H1 (cell line): Measurements from ENCODE around the gene CSKMT. TPM values are rescaled to one million over a fixed set of nuclear protein-coding genes. Genes with fewer than 3 reads are reported as not detected.

ENCODE experiments used
- CTCF ChIA-PET: fragments of 300-600 bp; sonication (Branson Sonifier 250); formaldehyde crosslinking; loops from one replicate; lab custom pipeline; 2021; ENCODE audit not compliant: partially characterized antibody; lab: Charles Lee
- POLR2A ChIA-PET: fragments of 300-600 bp; sonication (Branson Sonifier 250); formaldehyde crosslinking; loops from one replicate; lab custom pipeline; 2021; ENCODE audit warnings: inconsistent platforms; ENCODE audit not compliant: partially characterized antibody; lab: Charles Lee
- DNase-seq, 2 experiments: peaks; one replicate each; pipeline versions ENCODE4 v3.0.0 to v3.0.0-alpha.2; 2010 to 2022; ENCODE audit warnings: low spot score in 2 of 2, low read depth in 1 of 2, mixed read lengths in 1 of 2
- FAIRE-seq: peaks from 2 replicates; lab custom pipeline; 2011; peaks lifted over from hg19 to GRCh38; lab: Jason Lieb, UNC
- H2AFZ ChIP-seq: 2 replicates; pipeline ENCODE4 v1.8.1; 2012; ENCODE audit warnings: low read length, inconsistent platforms
- H2AK5ac ChIP-seq: 2 replicates; pipeline ENCODE4 v1.6.1; 2013; ENCODE audit warnings: low read depth, low read length
- H2BK120ac ChIP-seq: replicated peaks from 2 replicates; pipeline ENCODE3; 2013; ENCODE audit warnings: low read depth, low read length, inconsistent platforms
- H2BK12ac ChIP-seq: 2 replicates; pipeline ENCODE4 v1.6.1; 2013; ENCODE audit warnings: low read depth, low read length
- H2BK15ac ChIP-seq: 2 replicates; pipeline ENCODE4 v1.6.1; 2013; ENCODE audit warnings: low read length
- H2BK20ac ChIP-seq: 2 replicates; pipeline ENCODE4 v1.6.1; 2013; ENCODE audit warnings: low read length
- H2BK5ac ChIP-seq: 2 replicates; pipeline ENCODE4 v1.6.1; 2013; ENCODE audit warnings: low read depth, low read length
- H3K14ac ChIP-seq: 2 replicates; pipeline ENCODE4 v1.6.1; 2013; ENCODE audit warnings: inconsistent platforms; ENCODE audit not compliant: insufficient read length
- H3K18ac ChIP-seq: 2 replicates; pipeline ENCODE4 v1.6.1; 2013; ENCODE audit warnings: low read length; ENCODE audit errors: extremely low read depth
- H3K23ac ChIP-seq: 2 replicates; pipeline ENCODE4 v1.6.1; 2013; ENCODE audit warnings: inconsistent platforms; ENCODE audit not compliant: insufficient read length
- H3K23me2 ChIP-seq: 2 replicates; pipeline ENCODE4 v1.6.1; 2013; ENCODE audit warnings: low read depth, low read length
- H3K27ac ChIP-seq: 2 replicates; pipeline ENCODE4 v1.6.1; 2011; ENCODE audit warnings: low read depth, low read length, inconsistent platforms
- H3K27me3 ChIP-seq, 4 experiments: replicated peaks in 1 of 4; 1 replicate in 1 of 4; 2 replicates in 3 of 4; pipeline versions ENCODE4 v1.6.1 to v1.8.1; 2011 to 2013; ENCODE audit warnings: low read length in 3 of 4, mild to moderate bottlenecking in 3 of 4, inconsistent platforms in 2 of 4, mixed read lengths in 2 of 4, moderate library complexity in 1 of 4; ENCODE audit not compliant: control insufficient read depth in 3 of 4, insufficient read depth in 3 of 4; ENCODE audit errors: extremely low read depth in 1 of 4
- H3K36me3 ChIP-seq, 4 experiments: 2 replicates each; pipeline versions ENCODE4 v1.6.1 to v1.8.1; 2011 to 2013; ENCODE audit warnings: mild to moderate bottlenecking in 4 of 4, low read length in 3 of 4, moderate library complexity in 2 of 4, control low read depth in 1 of 4, inconsistent platforms in 1 of 4; ENCODE audit not compliant: insufficient read depth in 4 of 4, control insufficient read depth in 2 of 4
- H3K4ac ChIP-seq: replicated peaks from 2 replicates; pipeline ENCODE3; 2013; ENCODE audit warnings: low read length, low read depth, mixed read lengths, inconsistent platforms; ENCODE audit not compliant: insufficient read length
- H3K4me1 ChIP-seq, 4 experiments: replicated peaks in 1 of 4; 1 replicate in 1 of 4; 2 replicates in 3 of 4; pipeline versions ENCODE4 v1.6.1 to v1.8.1; 2011 to 2013; ENCODE audit warnings: low read length in 3 of 4, inconsistent platforms in 2 of 4, mixed read lengths in 1 of 4; ENCODE audit not compliant: insufficient read depth in 4 of 4, control insufficient read depth in 3 of 4
- H3K4me2 ChIP-seq, 2 experiments: 2 replicates each; pipeline versions ENCODE4 v1.6.1 to v1.8.1; 2011 to 2013; ENCODE audit warnings: low read depth in 2 of 2, low read length in 2 of 2, control low read depth in 1 of 2, inconsistent platforms in 1 of 2, mild to moderate bottlenecking in 1 of 2; ENCODE audit not compliant: insufficient read depth in 1 of 2
- H3K4me3 ChIP-seq, 4 experiments: fragments of 200-600, 300-600 bp in 1 of 4; sonication (generic), shearing (Covaris generic), sonication (Bioruptor Twin) in 1 of 4; 2 replicates each; pipeline versions ENCODE4 v1.5.1 to v1.8.1; 2011 to 2016; ENCODE audit warnings: low read length in 4 of 4, low read depth in 3 of 4, control low read depth in 2 of 4, inconsistent platforms in 2 of 4, mild to moderate bottlenecking in 2 of 4, mixed read lengths in 1 of 4, moderate library complexity in 1 of 4; ENCODE audit not compliant: insufficient read depth in 2 of 4; ENCODE audit errors: extremely low read depth in 1 of 4
- H3K56ac ChIP-seq: replicated peaks from 2 replicates; pipeline ENCODE3; 2013; ENCODE audit warnings: low read depth, mild to moderate bottlenecking, mixed read lengths, low read length, inconsistent platforms; ENCODE audit not compliant: insufficient read length
- H3K79me1 ChIP-seq: 2 replicates; pipeline ENCODE4 v1.6.1; 2013; ENCODE audit warnings: low read depth, low read length, control low read depth
- H3K79me2 ChIP-seq, 2 experiments: 2 replicates each; pipeline versions ENCODE4 v1.6.1 to v1.8.1; 2012 to 2013; ENCODE audit warnings: low read length in 2 of 2, mild to moderate bottlenecking in 2 of 2, inconsistent platforms in 1 of 2; ENCODE audit not compliant: insufficient read depth in 2 of 2, control insufficient read depth in 1 of 2
- H3K9ac ChIP-seq, 4 experiments: replicated peaks in 1 of 4; 1 replicate in 1 of 4; 2 replicates in 3 of 4; pipeline versions ENCODE4 v1.6.1 to v1.8.1; 2011 to 2013; ENCODE audit warnings: low read depth in 3 of 4, low read length in 3 of 4, control low read depth in 2 of 4, mild to moderate bottlenecking in 2 of 4, moderate library complexity in 2 of 4, inconsistent platforms in 1 of 4; ENCODE audit errors: extremely low read depth in 1 of 4
- H3K9me3 ChIP-seq, 2 experiments: 2 replicates each; pipeline versions ENCODE4 v1.6.1 to v1.8.1; 2012 to 2013; ENCODE audit warnings: mild to moderate bottlenecking in 2 of 2, moderate library complexity in 2 of 2, control low read depth in 1 of 2, inconsistent platforms in 1 of 2, low read depth in 1 of 2, low read length in 1 of 2, mixed read lengths in 1 of 2; ENCODE audit not compliant: insufficient read depth in 2 of 2
- H4K20me1 ChIP-seq, 2 experiments: replicated peaks in 1 of 2; 2 replicates each; pipeline versions ENCODE3 to v1.8.1; 2011 to 2013; ENCODE audit warnings: inconsistent platforms in 2 of 2, low read length in 2 of 2, mild to moderate bottlenecking in 1 of 2; ENCODE audit not compliant: insufficient read depth in 2 of 2, control insufficient read depth in 1 of 2
- H4K5ac ChIP-seq: 2 replicates; pipeline ENCODE4 v1.6.1; 2013; ENCODE audit warnings: low read length, low read depth, mixed read lengths, inconsistent platforms; ENCODE audit not compliant: insufficient read length
- H4K8ac ChIP-seq: 2 replicates; pipeline ENCODE4 v1.8.0; 2013; ENCODE audit warnings: mild to moderate bottlenecking, moderate library complexity, low read length, inconsistent platforms; ENCODE audit not compliant: insufficient read depth; ENCODE audit errors: extremely low read depth
- H4K91ac ChIP-seq: replicated peaks from 2 replicates; pipeline ENCODE3; 2013; ENCODE audit warnings: low read length, mixed read lengths, inconsistent platforms; ENCODE audit not compliant: insufficient read length
- BRCA1 ChIP-seq: IDR thresholded peaks from 2 replicates; pipeline ENCODE4 v1.6.1; 2012; ENCODE audit warnings: low read depth, low read length, improper control_type of control experiment
- CEBPB ChIP-seq: IDR thresholded peaks from 2 replicates; pipeline ENCODE4 v1.6.1; 2012; ENCODE audit warnings: low read depth, low read length
- GABPA ChIP-seq: IDR thresholded peaks from 2 replicates; pipeline ENCODE4 v1.6.1; 2011; ENCODE audit warnings: mild to moderate bottlenecking, low read length, moderate library complexity, borderline replicate concordance; ENCODE audit not compliant: insufficient read depth
- GTF2F1 ChIP-seq: IDR thresholded peaks from 2 replicates; pipeline ENCODE4 v1.6.1; 2012; ENCODE audit warnings: low read depth, low read length, improper control_type of control experiment, borderline replicate concordance
- KDM1A ChIP-seq: fragments of 200-600, 300-600 bp; sonication (generic); IDR thresholded peaks from 2 replicates; pipeline ENCODE4 v1.7.1; 2016; ENCODE audit warnings: mild to moderate bottlenecking, low read length, borderline replicate concordance
- NRF1 ChIP-seq: IDR thresholded peaks from 2 replicates; pipeline ENCODE4 v1.6.1; 2011; ENCODE audit warnings: mild to moderate bottlenecking, low read depth, low read length, improper control_type of control experiment
- POLR2A ChIP-seq, 2 experiments: IDR thresholded peaks; 1 replicate in 1 of 2; 2 replicates in 1 of 2; pipeline ENCODE4 v1.6.1; 2011; ENCODE audit warnings: low read depth in 2 of 2, low read length in 2 of 2, mild to moderate bottlenecking in 2 of 2; ENCODE audit errors: control extremely low read depth in 1 of 2
- POLR2AphosphoS5 ChIP-seq: IDR thresholded peaks from 2 replicates; pipeline ENCODE4 v1.6.1; 2011; ENCODE audit warnings: low read depth, low read length
- whole genome bisulfite sequencing, 2 experiments: shearing (Covaris generic) in 1 of 2; methylation state at CpG; one replicate each; pipeline versions ENCODE4 v1.1.6 to v1.1.7; 2013 to 2015; ENCODE audit warnings: low lambda C conversion rate in 2 of 2, mixed read lengths in 2 of 2, inconsistent platforms in 1 of 2, low coverage in 1 of 2, missing lambda C conversion rate in 1 of 2; ENCODE audit not compliant: insufficient replicate concordance in 2 of 2, insufficient coverage in 1 of 2, insufficient read length in 1 of 2; ENCODE audit errors: extremely low coverage in 1 of 2, missing lambda C conversion rate in 1 of 2; 5-methylcytosine and 5-hydroxymethylcytosine counted together
- polyA plus RNA-seq, 7 experiments: library from polyadenylated mRNA; depleted of rRNA in 3 of 7; stranded (reverse) in 5 of 7; unstranded in 2 of 7; fragments of >200 nt in 5 of 7; fragments of 200-250 nt in 2 of 7; gene quantifications; 1 replicate in 5 of 7; 2 replicates in 1 of 7; 4 replicates in 1 of 7; pipeline versions ENCODE4 v1.2.1 to v1.2.3, GENCODE V29; 2011 to 2013; ENCODE audit warnings: missing spikeins in 2 of 7, mixed read lengths in 2 of 7
- total RNA-seq: library from RNA; stranded (reverse); fragmentation: NEBNext Ultra II Directional; extraction: Animal tissue kit (Norgen Biotek cat#: 25700); gene quantifications from 2 replicates; pipeline ENCODE4 v1.2.1, GENCODE V29; 2021

CSKMT gene
- total and polyA plus RNA-seq, 2 of the 8 experiments (the other 6 are each of a cell fraction or from before 2014, with no cell fraction given): 12.0 to 66.1 TPM

DNA sequence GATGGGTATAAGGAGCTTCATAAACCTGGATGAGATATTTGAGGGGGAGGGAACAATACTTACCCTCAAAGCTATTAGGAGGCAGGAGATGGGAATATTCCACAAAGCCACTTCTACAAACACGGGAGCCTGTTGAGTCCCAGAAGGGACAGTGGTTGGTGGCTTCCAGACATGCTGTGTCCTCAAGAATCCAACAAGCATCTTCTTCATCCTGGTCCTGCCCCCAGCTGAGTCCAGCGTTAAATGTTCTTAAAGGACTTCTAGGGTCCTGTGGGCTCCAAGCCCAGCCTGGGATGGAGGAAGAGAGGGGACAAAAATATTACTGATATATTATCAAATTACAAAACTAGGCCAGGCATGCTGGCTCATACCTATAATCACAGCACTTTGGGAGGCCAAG lies 2.3 kb downstream of the CSKMT start:
- Histone ChIP-seq H4K20me1 (peaks cover 3 to 6% of the 10 kb centered on the region in 2 experiments), H3K23ac (no peak overlapping the region), H2AK5ac (no peak overlapping the region), H3K27me3 (no peaks in the 10 kb centered on the region), H2BK20ac (no peak overlapping the region), H3K56ac (no peak overlapping the region), H2BK15ac (no peak overlapping the region), H3K79me2 (peaks cover 7 to 33% of the 10 kb centered on the region in 2 experiments; a peak in 3 of 4 replicates), H3K9me3 (no peaks in the 10 kb centered on the region), H3K4me3 (peak overlapping the region in 1 of 4 experiments; percentile 94; a peak in 2 of 8 replicates), H3K4me1 (peaks cover 4 to 11% (median 8%) of the 10 kb centered on the region in 4 experiments), H4K8ac (no peak overlapping the region), H3K18ac (no peak overlapping the region; the same call in 1 of the 2 replicates), H3K4me2 (peak overlapping the region in 1 of 2 experiments; percentile 77; a peak in 2 of 4 replicates), H4K5ac (no peak overlapping the region), H3K27ac (no peak overlapping the region), H2BK5ac (0 out of 2 replicates have a peak overlapping the region, but pooled peaks have one; percentile 1), H3K9ac (no peak overlapping the region), H2AFZ (no peak overlapping the region), H2BK12ac (no peak overlapping the region), H3K23me2 (peaks cover 23% of the 10 kb centered on the region), H3K36me3 (peaks cover 7 to 26% (median 15%) of the 10 kb centered on the region in 4 experiments), H2BK120ac (no peak overlapping the region), H4K91ac (no peak overlapping the region), H3K79me1 (peaks cover 5% of the 10 kb centered on the region), H3K14ac (no peak overlapping the region), H3K4ac (no peak overlapping the region)
- FAIRE-seq (no peak), DNase-seq (no peak)
- ChIA-PET POLR2A (interaction anchor here (0.6 to 61.4 kb wide), 19 partner anchors 7 to 249 kb away, joined by 3 to 2041 read pairs (median 5); partner anchors contain the start of genes B3GAT3, BSCL2, C11orf98 and CSKMT), CTCF (interaction anchor here (0.6 to 2.5 kb wide), 13 partner anchors 13 to 275 kb away, joined by 3 to 13 read pairs (median 4); partner anchors contain the start of genes LRRN4CL and TEX54)
- TF ChIP-seq GTF2F1 (no peak), POLR2AphosphoS5 (peak; percentile 59; the same call in 1 of the 2 replicates), CEBPB (no peak), NRF1 (no peak), BRCA1 (no peak), POLR2A (IDR thresholded peaks at IDR 0.05; ENCODE audit: control extremely low read depth in 1 of 2, low read depth in 2 of 2, low read length in 2 of 2) (peak in 1 of 2 experiments; percentile 43; a peak in 1 of 3 replicates), KDM1A (no peak), GABPA (no peak)
- 95% methylated on average over 2 of the region's 2 CpGs; no CpG with 5 or more reads in 1 of the 2 experiments for WGBS, 2 experiments
